HS-5 (cell line): ENCODE data around the gene SPRED1.

Experiments
- DNase-seq: peaks from one replicate; pipeline ENCODE4 v3.0.0-alpha.2; 2012; ENCODE audit warnings: low read depth

Gene SPRED1

GRCh38 chr15:38283010-38283409 is 30.4 kb downstream of the SPRED1 start:
- DNase-seq = no peak

- no peak for DNase-seq
These were observed 32.8 kb downstream of the SPRED1 start for GRCh38 chr15:38285456-38285855.

- no peak for DNase-seq
These were observed 41.5 kb downstream of the SPRED1 start for GRCh38 chr15:38294126-38294525.

- no peak for DNase-seq
These were observed 45.2 kb downstream of the SPRED1 start for GRCh38 chr15:38297623-38298388.

GRCh38 chr15:38299216-38299615 is 46.6 kb downstream of the SPRED1 start:
- peak; percentile 49 for DNase-seq

GRCh38 chr15:38300395-38300794 is 47.8 kb downstream of the SPRED1 start:
- peak; percentile 66 for DNase-seq

GRCh38 chr15:38304481-38304880 is 51.8 kb downstream of the SPRED1 start:
- DNase-seq = no peak

- DNase-seq = no peak
These were observed 54.6 kb downstream of the SPRED1 start for GRCh38 chr15:38307251-38307650.

- DNase-seq = no peak
These were observed 55.4 kb downstream of the SPRED1 start for GRCh38 chr15:38307861-38308641.

GRCh38 chr15:38308797-38309196 is 56.2 kb downstream of the SPRED1 start:
- no peak for DNase-seq

GRCh38 chr15:38312190-38312589 is 59.6 kb downstream of the SPRED1 start:
- no peak for DNase-seq

- DNase-seq = no peak
These were observed 63.7 kb downstream of the SPRED1 start for GRCh38 chr15:38316311-38316710.

GRCh38 chr15:38320181-38320580 is 67.5 kb downstream of the SPRED1 start:
- DNase-seq = no peak

- no peak for DNase-seq
These were observed 68.2 kb downstream of the SPRED1 start for GRCh38 chr15:38320866-38321265.

- DNase-seq = no peak
These were observed 71.3 kb downstream of the SPRED1 start for GRCh38 chr15:38323895-38324294.

GRCh38 chr15:38324939-38325647 is 72.5 kb downstream of the SPRED1 start:
- DNase-seq = no peak

GRCh38 chr15:38325648-38325990 is 73.0 kb downstream of the SPRED1 start:
- DNase-seq = no peak

- DNase-seq = no peak
These were observed 80.1 kb downstream of the SPRED1 start for GRCh38 chr15:38332711-38333110.

GRCh38 chr15:38335116-38335515 is 82.5 kb downstream of the SPRED1 start:
- DNase-seq = no peak

GRCh38 chr15:38344351-38344750 is 91.7 kb downstream of the SPRED1 start:
- DNase-seq = no peak

- DNase-seq = no peak
These were observed 96.6 kb downstream of the SPRED1 start for GRCh38 chr15:38349251-38349650.

- DNase-seq = no peak
These were observed 98.8 kb downstream of the SPRED1 start for GRCh38 chr15:38351466-38351865.
